MV-4-11 (cell line): Measurements from ENCODE around the gene EDA2R.

Source experiments
- DNase-seq: peaks from one replicate; lab custom pipeline; 2025; lab: John Stamatoyannopoulos, UW

The EDA2R gene, protein sequence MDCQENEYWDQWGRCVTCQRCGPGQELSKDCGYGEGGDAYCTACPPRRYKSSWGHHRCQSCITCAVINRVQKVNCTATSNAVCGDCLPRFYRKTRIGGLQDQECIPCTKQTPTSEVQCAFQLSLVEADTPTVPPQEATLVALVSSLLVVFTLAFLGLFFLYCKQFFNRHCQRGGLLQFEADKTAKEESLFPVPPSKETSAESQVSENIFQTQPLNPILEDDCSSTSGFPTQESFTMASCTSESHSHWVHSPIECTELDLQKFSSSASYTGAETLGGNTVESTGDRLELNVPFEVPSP

DNA sequence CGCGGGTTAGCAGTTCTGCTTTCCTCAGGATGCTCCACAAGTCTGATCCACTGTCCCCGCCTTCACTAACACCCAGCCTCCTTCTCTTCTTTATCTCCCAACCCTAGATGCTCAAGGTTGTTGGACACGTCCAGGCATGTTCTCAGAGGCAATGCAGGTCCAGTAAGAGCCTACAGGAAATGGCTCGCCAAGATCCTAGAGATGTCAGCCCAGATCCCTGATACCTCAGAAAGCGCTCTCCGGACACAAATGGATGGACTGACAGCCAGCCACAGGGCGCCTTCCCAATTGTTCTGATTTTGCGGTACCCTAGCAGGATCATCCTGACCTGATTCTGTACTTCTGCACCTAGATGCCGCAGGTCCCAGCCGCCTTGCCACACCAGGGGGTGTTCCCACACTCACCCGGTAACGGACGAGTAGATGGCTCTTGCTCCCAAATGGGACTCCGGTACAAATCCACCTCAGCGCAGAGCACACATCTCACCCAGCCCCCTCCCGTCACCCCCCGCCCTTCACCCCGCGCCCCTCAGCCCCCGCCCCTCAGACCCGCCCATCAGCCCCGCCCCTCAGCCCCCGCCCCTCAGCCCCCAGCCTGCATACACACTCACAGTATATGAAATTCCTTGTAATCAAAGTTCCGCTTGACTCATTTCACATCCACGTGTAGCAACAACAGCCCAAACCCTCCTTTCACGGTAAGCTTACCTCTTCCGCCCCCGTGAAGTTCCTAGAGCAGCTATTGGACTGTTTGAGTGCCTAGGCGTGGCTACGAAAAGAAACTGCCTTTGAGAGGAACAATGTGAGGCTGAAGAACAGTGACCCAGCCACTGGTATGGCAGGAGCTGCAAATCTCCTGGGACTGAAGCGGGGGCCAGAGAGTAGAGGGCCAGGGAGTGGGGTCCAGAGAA, at the start of gene EDA2R:
Gene EDA2R (minus strand): TSS at position 488 of the 910 bp plus-strand sequence. CDS start 23,058 bp downstream, outside the sequence.
- peak; percentile 73 for DNase-seq

DNA sequence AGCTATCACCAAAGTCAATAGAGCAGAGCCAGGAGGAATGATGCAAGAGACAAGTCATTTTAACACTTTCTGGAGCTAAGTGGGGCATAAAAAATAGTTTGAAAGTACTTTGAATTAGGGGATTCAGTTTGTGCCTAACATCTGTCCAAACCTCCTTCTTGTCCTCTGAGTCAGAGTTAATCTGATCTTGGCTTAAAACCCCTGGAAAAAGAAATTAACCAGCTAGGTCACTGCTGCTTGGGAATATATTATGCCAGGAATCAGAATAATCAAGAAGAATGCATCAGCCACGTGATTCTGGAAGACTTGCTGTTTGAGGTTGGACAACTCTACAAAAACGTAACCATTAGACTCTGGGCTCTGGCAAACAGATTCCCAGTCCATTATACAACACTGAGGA, 45.3 kb upstream of the EDA2R start:
- DNase-seq, result no peak

DNA sequence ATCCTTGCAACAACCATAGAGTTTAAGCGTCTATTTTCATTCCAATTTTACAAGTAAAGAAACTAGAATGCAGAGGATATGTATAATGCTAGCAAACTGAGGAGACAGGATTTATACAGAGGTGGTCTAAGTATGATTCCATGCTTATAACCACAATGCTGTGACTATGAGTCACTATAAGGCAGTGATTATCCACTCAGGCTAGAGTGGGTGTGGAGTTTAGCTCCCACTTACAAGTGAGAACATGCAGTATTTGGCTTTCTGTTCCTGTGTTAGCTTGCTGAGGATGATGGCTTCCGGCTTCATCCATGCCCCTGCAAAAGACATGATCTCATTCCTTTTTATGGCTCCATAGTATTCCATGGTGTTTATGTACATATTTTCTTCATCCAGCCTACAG, 41.6 kb upstream of the EDA2R start:
- DNase-seq, result no peak

DNA sequence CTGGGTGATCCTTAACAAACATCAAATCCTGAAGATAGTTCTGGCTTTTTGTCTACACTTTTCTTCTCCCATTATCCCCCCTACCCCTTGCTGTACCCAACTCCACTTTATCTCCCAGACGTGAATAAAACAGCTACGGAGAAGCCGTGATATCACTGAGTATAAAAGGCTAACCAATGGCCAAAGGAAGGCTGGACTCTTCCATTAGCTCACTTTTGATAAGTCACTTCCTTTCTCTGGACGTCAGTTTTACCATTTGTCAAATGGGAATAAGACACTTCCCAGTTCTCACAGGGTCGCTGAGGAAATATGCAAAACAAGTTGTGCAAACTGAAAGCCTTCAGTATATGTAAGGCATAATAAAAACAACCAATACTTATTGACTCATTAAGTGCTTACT, 38.6 kb upstream of the EDA2R start:
- no peak for DNase-seq

DNA sequence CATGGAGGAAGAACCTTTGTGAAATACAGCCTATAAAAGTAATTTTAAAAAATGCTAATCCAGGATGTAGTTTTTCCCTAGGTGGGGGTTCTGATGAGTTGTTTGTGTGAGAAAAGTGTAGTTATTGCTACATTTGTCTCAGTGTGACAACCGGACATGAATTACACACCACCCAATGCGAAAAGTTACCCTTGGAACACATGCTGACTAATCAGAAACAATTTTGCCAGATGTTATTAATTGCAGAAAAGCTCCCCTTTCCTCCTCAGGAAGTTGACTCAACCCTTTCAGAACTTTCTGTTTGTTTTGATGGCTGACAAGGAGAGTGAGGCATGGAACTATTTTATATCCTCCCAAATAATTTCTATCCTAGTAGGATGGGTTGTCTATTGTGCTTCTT, 38.1 kb upstream of the EDA2R start:
- DNase-seq, result no peak

DNA sequence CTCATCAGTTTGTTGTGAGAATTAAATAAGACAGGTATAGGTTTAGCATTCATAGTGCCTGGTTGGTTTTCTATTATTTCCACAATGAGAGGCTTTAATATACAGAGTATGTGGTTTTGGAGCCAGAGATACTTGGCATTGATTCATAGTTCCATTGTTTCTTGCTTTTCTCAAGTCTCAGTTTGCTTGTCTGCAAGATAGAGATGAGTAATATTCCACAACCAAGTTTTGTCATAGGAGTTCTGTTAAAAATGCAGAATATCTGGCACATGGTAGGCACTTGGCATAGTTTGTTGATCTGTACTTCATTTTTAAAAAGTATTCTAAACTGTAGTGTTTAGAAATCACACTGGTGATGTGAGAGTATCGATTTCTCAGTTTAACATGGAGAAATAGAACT, 37.5 kb upstream of the EDA2R start:
- no peak for DNase-seq

DNA sequence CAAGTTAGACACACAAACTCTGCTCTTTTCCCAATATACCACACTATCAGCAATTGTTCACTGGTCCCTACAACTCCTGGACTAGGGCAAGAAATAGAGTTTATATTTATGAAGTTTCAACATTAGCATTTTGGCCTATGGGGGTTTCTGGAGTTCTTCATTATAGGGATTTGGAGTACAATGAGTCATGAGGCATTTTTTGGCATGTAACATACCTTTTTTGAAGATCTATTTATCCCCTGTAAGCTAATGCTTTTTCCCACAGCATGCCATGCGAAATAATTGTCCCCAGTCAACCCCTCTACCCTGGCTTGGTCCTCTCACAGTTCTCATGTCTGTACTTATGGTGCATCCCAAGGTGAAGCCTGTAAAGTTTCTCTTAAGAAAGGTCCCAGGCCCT, 36.7 kb upstream of the EDA2R start:
- DNase-seq, result no peak

DNA sequence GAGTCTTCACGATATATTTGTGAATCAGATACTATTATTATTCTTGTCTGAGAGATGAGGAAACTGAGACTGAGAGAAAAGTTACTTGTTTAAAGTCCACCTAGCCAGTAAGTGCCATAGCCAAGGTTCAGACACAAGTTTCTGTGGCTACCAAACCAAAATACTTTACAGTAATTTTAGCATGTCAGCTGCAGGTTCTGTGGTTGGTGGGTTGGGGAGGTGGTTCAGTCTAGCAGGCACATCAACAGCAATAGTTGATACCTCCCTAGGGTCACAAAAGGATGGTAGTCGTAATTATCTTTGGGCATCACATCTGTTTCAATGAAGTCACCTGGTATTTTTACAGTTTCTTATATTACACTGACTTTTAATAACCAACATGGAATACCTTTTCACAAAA, 35.6 kb upstream of the EDA2R start:
- no peak for DNase-seq

DNA sequence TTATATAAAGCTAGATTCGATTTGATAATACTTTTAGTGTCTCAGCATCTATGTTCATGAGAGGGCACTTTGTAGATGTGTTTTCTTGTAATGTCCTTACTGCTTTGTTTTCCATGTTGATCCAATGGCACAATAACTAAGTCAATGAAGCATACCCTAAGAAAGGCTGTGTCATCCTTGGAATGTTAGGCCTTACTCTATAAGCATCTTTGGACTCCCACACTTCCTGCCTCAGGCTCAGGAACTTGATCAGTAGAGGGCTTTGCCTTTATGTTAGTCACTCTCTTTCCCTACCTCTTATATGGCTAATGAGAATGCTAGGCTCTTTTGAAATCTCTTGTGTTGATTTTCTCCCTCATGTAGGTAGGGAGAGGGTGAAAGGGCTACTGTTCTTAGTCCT, 33.2 kb upstream of the EDA2R start:
- DNase-seq, result no peak

DNA sequence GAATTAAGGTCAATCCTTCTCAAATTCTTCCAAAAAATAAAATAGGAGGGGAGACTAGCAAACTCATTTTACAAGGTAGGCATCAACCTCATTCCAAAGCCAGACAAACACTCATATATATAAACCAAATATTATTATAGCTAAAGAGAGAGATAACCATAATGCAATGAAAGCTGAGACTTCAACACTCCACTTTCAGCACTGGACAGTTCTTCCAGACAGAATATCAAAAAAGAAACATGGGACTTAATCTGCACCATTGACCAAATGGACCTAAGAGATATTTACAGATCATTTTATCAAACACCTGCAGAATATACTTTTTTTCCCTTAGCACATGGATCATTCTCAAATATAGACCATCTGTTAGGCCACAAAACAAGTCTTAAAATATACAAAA, 15.5 kb upstream of the EDA2R start:
- no peak for DNase-seq

DNA sequence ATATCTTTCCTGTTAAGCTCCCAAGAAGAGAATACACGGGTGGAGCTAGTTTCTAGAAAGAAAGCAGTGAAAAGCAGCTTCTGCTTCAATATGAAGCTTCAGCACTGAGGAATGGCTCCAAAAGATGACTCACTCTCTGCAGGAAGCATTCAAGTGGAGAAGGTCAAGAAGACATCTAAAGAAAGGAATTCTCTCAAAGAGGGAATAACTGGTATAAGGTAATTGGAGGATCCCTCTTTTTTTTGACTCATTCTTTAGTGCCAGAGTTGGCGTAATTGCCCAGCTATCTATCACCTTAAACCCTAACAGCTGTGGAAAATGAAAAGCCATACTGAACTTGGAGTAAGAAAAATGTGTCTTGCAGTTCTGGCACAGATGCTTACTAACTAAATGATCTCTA, 3.5 kb downstream of the EDA2R start:
- DNase-seq, result no peak

DNA sequence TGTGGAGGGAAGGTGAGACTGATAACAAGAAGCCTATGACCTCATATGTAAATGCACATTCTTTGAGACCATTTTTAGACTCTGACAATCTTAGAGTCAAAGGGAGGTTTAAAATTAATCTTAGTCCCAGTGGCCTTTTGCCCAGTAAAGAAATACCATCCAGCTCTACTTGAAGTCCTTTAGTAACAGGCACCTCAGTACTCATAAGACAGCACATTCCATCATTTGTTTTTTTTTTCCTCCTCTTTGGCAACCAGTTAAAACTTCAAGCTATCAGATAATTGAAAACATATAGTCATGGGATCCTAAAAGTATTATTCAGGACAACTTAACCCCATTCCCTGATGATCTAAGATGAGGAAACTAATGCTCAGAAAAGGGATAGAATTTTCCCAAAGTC, 4.6 kb downstream of the EDA2R start:
- DNase-seq, result no peak

DNA sequence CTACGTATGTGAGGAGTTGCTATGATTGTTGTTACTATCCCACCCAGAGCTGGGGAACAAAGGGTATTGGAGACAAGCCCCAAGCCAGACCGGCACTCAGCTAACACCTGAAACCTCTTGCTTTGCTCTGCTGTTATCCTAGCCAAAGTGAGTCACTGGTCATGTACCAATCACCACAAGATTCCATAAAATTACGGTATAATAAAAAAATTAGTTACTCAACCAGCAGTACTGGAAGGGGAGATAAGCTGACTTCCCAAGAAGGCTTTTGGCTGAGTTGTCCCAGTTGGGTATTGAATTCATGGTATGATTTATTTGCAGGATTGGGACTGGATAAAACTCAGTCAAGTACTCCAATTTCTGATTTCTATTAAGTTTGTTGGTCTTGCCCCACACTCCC, 5.3 kb downstream of the EDA2R start:
- DNase-seq, result no peak

DNA sequence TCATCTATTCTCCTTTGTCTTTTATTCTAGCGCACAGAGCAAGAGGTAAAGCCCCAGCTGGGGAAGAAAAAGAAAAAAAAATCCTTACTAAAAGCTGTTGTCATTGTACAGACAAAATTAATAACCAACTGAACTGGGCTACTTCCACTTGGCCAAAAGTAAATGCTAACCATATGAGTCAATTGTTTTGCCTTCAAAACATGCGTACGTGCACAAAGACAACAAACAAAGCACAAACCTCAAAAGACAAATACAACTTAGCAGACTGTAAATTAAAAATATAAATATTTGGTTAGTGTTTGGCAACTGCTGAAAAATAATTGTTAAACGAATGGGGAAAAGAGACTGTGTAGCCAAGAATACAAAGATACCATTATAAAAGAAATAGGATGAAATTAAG, 5.9 kb downstream of the EDA2R start:
- DNase-seq, result no peak

DNA sequence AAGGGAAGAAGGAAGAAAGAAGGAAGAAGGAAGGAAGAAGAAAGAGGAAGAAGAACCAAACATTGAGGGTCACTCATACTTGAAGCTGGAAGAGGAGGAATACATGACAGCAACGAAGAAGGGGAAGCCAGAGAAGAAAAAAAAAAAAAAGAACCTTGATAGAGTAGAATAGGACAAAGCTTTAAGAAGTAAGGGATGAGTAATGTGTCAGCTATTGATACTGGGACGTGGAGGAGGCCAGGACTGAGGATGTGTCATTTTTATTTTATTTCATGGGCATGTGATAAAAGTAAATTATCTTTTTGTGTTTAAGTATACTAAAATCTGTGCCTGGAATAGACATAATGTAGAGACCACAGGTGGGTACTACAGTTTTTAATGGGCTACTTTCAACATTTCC, 6.4 kb downstream of the EDA2R start:
- DNase-seq, result no peak

DNA sequence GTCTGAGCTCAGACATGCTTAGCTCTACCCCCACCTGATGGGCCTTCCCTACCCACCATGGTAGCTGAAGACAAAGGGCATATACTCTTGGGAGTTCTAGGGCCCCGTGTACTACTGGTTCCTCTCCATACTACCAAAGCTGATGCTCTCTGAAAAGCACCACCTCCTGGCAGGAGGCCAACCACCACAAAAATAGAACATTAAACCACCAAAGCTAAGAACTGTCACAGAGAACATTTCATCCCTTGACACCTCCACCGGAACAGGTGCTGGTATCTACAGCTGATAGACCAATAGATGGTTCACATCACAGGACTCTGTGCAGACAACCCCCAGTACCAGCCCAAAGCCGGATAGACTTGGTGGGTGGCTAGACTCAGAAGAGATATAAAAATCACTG, 13.4 kb downstream of the EDA2R start:
- no peak for DNase-seq

DNA sequence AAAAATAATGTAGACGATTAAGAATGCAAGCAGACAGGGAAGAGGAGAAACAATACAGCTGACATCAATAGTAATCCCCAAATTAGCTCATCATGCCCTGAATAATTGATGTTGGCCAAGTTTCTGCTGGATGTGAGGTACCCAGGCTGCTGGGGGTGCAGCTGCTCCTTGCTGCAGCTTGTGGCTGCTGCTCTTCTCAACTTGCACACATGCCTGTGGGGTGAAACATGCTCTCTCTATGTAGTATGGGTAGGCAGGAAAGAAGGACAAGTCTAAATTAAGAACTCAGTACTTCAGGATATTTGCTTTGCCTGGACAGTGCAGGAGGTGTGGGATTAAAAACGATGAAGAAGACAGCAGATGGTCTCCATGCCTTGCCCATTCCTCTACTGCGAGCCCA, 16.7 kb downstream of the EDA2R start:
- no peak for DNase-seq

DNA sequence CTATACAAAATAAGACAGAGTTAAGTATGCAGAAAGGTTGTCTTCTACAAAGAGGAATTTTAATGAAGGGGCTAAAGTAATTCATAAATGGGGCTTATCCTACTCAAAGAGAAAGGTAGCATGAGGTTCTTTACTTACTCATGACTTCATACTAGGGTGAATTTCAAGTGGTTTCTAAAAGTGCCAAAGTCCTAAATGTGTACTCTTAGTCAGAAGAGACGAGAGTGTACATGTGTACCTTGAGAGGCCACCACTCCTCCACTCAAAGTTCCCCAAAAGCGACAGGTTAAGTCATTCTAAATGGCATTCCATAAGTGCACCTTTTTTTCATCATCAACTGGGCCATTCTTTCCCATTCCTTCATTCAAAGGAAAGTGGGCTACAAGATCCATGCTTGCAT, 21.9 kb downstream of the EDA2R start:
- no peak for DNase-seq

DNA sequence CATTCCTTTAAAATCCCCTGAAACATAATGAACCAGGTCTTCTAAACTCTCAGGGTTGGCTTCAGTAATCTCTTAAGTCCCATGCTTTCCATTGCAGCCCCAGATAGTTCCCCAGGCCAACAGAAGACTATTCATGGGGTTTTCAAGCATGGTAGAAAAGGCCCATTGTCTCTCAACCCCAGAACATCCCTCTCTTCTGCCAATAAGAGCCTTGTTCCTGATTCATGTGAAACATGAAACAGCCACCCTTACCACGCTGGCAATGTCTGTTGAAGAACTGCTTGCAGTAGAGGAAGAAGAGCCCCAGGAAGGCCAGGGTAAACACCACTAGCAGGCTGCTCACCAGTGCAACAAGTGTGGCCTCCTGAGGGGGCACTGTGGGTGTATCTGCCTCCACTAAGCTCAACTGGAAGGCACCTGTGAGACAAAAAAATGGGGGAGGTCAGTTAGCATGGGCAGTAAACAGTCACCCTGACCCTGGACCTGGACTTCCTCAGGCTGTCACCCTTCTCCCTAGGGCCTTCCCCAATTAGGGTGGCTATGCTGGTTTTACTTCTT, 36.4 kb downstream of the EDA2R start:
- DNase-seq, result no peak

DNA sequence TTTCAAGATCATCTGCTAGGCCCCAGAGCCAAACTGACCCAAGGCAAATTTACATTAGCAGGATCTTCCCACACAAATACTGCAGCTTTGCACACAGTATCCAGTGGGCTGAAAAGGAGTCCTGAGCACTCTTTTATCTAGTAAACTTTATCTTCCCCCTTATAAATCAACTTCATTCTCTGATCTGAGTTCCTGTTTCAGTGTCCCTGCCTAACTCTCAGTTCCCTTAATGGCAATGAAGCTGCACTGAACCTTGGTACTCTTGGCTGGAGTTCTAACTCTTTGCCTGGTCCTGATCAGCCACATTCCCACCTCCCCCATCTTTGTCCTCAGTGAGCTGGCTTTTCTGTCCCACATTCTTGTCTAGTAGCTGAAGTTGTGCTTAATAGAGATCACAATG, 37.4 kb downstream of the EDA2R start:
- peak; percentile 75 for DNase-seq

DNA sequence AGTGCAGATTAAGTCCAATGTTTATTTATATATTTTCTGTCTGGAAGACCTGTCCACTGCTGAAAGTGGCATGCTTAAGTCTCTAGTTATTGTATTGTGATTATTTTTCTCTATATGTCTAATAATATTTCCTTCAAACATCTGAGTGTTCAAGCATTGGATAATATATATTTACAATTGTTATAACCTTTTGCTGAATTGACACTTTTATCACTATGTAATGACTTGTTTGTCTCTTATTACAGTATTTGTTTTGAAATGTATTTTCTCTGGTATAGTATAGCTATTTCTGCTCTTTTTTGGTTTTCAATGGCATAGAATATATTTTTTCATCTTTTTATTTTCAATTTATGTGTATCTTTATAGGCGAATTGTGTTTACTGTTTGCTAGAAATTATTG, 59.7 kb downstream of the EDA2R start:
- DNase-seq, result no peak

DNA sequence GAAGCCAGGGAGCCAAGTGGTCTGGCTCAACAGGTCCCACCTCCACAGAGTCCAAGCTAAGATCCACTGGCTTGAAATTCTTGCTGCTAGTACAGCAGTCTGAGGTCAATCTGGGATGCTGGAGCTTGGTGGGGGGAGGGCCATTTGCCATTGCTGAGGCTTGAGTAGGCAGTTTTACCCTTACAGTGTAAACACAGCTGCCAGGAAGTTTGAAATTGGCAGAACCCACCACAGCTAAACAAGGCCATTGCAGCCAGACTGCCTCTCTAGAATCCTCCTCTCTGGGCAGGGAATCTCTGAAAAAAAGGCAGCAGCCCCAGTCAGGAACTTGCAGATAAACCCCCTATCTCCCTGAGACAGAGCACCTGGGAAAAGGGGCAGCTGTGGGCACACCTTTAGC, 84.9 kb downstream of the EDA2R start:
- no peak for DNase-seq

DNA sequence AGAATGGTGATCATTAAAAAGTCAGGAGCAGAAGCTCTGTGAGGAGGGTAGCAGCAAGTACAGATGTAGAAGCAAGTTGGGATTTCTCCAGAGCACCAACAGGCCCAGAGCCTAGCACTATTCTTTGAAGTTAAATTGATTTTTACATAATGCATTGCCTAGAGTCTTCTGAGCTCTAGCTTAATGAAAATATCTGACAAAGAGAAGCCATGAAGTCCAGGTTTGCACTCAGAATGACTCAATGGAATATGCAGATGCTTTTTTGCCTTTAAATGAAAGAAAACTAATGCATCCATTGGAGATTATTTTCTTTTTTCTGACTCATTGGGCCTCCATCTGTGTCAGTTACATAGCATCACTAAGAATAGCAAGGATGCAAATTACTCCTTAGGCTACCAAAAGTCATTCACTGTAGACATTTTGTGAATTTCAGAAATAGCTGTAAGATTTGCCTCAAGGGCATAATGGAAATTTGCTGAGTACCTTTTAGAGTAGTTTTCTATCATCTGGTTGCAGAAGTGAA, 91.0 kb downstream of the EDA2R start:
- DNase-seq, result no peak
